BJ (cell line): ENCODE measurements around the gene STK36. TPM values are rescaled to one million over a fixed set of nuclear protein-coding genes. Genes with fewer than 3 reads are reported as not detected.

Experiments used
- CTCF ChIA-PET: fragments of 350-600 bp; formaldehyde crosslinking; extraction: SDS; loops from one replicate; lab custom pipeline; 2021; ENCODE audit warnings: antibody characterized with exemption, inconsistent platforms; lab: Yijun Ruan, JAX
- POLR2A ChIA-PET: fragments of 300-600 bp; sonication (Branson Sonifier 250); formaldehyde crosslinking; extraction: SDS; loops from one replicate; lab custom pipeline; 2021; ENCODE audit warnings: antibody characterized with exemption; lab: Charles Lee
- DNase-seq: peaks from one replicate; pipeline ENCODE4 v3.0.0-alpha.2; 2011; ENCODE audit warnings: low read depth
- H3K27me3 ChIP-seq: 2 replicates; pipeline ENCODE4 v1.6.0; 2011; ENCODE audit warnings: low read length; ENCODE audit not compliant: control insufficient read depth, insufficient read depth
- H3K36me3 ChIP-seq: 2 replicates; pipeline ENCODE4 v1.5.1; 2011; ENCODE audit warnings: low read length; ENCODE audit not compliant: control insufficient read depth, insufficient read depth
- H3K4me3 ChIP-seq: 2 replicates; pipeline ENCODE4 v1.5.1; 2011; ENCODE audit warnings: low read depth, mild to moderate bottlenecking, control low read depth, low read length
- CTCF ChIP-seq: IDR thresholded peaks from 2 replicates; pipeline ENCODE4 v1.5.1; 2011; ENCODE audit warnings: low read depth, mild to moderate bottlenecking, control low read depth, inconsistent platforms, low read length, moderate library complexity; ENCODE audit not compliant: insufficient read depth
- polyA plus RNA-seq: library from polyadenylated mRNA; depleted of rRNA; stranded (reverse); fragments of >200 nt; gene quantifications from 2 replicates; pipeline ENCODE4 v1.2.3, GENCODE V29; 2011

STK36 gene
- polyA plus RNA-seq, 1 experiment = 58.7 TPM

DNA sequence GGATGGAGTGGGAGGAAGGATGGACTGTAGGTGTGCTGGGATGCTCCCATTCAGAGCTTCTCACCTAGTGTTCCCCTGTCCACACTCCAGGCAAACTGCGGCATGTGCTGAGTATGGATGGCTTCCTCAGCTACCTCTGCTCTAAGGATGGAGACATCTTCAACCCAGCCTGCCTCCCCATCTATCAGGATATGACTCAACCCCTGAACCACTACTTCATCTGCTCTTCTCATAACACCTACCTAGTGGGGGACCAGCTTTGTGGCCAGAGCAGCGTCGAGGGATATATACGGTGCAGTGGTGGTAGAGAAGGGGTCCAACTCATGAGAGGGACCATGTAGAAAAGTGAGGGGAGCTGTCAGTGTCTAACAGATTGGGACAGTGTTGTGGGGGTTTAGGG, 43.9 kb upstream of the STK36 start:
- Histone ChIP-seq H3K27me3 (no peaks in the 10 kb centered on the region), H3K36me3 (no peaks in the 10 kb centered on the region), H3K4me3 (no peak overlapping the region)
- ChIA-PET CTCF (interaction anchor here (1.2 to 1.6 kb wide), 2 partner anchors 9 to 20 kb away, joined by 3 to 4 read pairs; no protein-coding TSS in a partner anchor), POLR2A (no interaction called here)
- no peak for TF ChIP-seq CTCF
- DNase-seq = no peak

DNA sequence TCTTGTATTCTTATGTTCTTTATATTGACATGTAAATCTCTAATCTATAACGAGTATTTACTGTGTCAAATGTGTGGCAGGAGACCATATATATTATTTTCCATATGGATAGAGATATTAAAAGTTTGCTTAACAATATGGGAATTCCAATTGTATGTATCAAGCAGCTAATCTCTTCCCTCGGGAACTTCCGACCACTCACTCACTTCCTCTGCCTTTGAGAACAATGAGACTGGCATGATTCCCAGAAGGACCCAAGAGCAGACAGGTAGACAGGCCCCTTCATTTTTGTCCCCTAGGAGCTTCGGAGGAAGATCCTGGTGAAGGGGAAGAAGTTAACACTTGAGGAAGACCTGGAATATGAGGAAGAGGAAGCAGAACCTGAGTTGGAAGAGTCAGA, 40.0 kb upstream of the STK36 start:
- TF ChIP-seq CTCF = no peak
- DNase-seq = no peak
- Histone ChIP-seq H3K27me3 (no peaks in the 10 kb centered on the region), H3K36me3 (peaks cover 3% of the 10 kb centered on the region), H3K4me3 (no peak overlapping the region)
- ChIA-PET CTCF (interaction anchor here (1.4 kb wide), 1 partner anchor 24 kb away, joined by 6 read pairs; the partner anchor contains the start of gene PLCD4), POLR2A (no interaction called here)

DNA sequence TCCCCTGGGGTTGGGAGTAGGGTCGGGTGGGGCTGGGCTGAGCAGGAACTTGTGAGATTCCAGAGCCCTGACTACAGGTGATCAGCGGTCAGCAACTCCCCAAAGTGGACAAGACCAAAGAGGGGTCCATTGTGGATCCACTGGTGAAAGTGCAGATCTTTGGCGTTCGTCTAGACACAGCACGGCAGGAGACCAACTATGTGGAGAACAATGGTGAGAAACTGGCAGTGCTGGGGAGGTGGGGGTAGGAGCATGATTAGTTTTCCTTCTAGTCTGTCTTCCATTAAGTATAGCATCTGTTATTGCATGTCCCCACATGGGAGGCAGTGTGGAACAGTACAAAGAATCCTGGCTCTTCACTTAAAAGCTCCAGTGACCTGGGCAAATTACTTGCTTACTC, 36.2 kb upstream of the STK36 start:
- TF ChIP-seq CTCF = no peak
- no peak for DNase-seq
- H3K36me3 ChIP-seq = peaks cover 17% of the 10 kb centered on the region
- ChIA-PET CTCF (no interaction called here), POLR2A (interaction anchor here (0.6 kb wide), 1 partner anchor 17 kb away, joined by 4 read pairs; no protein-coding TSS in a partner anchor)
- no peaks in the 10 kb centered on the region for H3K27me3 ChIP-seq
- no peak overlapping the region for H3K4me3 ChIP-seq

DNA sequence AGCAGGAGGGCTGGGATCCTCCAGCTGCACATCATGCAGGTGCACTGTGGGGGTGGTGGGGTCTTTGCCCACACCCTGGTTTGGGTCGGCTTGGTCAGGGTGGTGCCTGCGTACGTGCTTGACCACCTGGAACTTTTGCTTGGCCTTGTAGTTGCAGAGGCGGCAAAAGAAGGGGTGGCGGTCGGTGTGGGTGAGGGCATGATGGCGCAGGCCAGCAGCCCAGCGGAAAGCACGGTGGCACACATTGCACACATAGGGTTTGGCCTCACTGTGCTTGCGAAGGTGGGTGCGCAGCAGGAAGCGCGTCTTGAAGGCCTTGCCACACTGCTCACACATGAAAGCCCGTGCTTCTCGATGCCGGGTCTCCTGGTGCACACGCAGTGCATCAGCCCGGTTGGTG, 33.5 kb upstream of the STK36 start:
- POLR2A ChIA-PET = no interaction called here
- DNase-seq = no peak
- CTCF ChIA-PET = interaction anchor here (0.6 kb wide), 1 partner anchor 660 kb away, joined by 3 read pairs; no protein-coding TSS in a partner anchor
- TF ChIP-seq CTCF = no peak
- peaks cover 27% of the 10 kb centered on the region for H3K36me3 ChIP-seq
- H3K4me3 ChIP-seq = no peak overlapping the region
- H3K27me3 ChIP-seq = no peaks in the 10 kb centered on the region

- CTCF ChIA-PET = no interaction called here
- no peak for TF ChIP-seq CTCF
- no peaks in the 10 kb centered on the region for H3K27me3 ChIP-seq
- H3K36me3 ChIP-seq = peaks cover 41% of the 10 kb centered on the region
- DNase-seq = no peak
- no peak overlapping the region for H3K4me3 ChIP-seq
- POLR2A ChIA-PET = no interaction called here
These were observed 29.7 kb upstream of the STK36 start for GRCh38 chr2:218642121-218642656.
